ENCODE data around the gene MCAM. TPM values are rescaled to one million over a fixed set of nuclear protein-coding genes. Genes with fewer than 3 reads are reported as not detected.

The MCAM gene
- total and polyA plus RNA-seq, 4 donors: 51.9 to 174 (median 124) TPM

GRCh38 chr11:119293461-119293860, 23.5 kb downstream of the MCAM start:
- no peak for TF ChIP-seq CTCF (IDR thresholded peaks at IDR 0.05; ENCODE audit: control extremely low read depth, extremely low read depth)
- H3K4me3 ChIP-seq: no peak overlapping the region
- H3K9me3 ChIP-seq (ENCODE audit: control insufficient read depth in 4 of 4, insufficient read depth in 3 of 4, low read length in 3 of 4): peaks cover 0 to 5% (median 0%) of the 10 kb centered on the region in 4 donors
- H3K9ac ChIP-seq (ENCODE audit: insufficient read depth in 1 of 2, low read length in 2 of 2): no peak overlapping the region
- no peak for DNase-seq
- no peak for ATAC-seq (ENCODE audit: insufficient read depth, low FRiP score)
- H3K36me3 ChIP-seq (ENCODE audit: control insufficient read depth in 4 of 4, insufficient read depth in 4 of 4, low read length in 4 of 4): peaks cover 4 to 22% (median 15%) of the 10 kb centered on the region in 4 donors
- WGBS, 2 donors: 95 to 96% methylated on average over 3 of the region's 3 CpGs
- H3K4me1 ChIP-seq (ENCODE audit: control insufficient read depth in 5 of 5, insufficient read depth in 5 of 5, low read length in 5 of 5): peaks cover 0 to 3% (median 0%) of the 10 kb centered on the region in 5 donors
- H3K27me3 ChIP-seq (ENCODE audit: control insufficient read depth in 3 of 3, insufficient read depth in 3 of 3, low read length in 2 of 3): no peaks in the 10 kb centered on the region
- H3K27ac ChIP-seq (ENCODE audit: low read depth in 1 of 2, low read length in 1 of 2): no peak overlapping the region

GRCh38 chr11:119290894-119291497, 25.9 kb downstream of the MCAM start:
- ATAC-seq (ENCODE audit: insufficient read depth, low FRiP score) (no peak), DNase-seq (no peak)
- Histone ChIP-seq H3K4me3 (no peak overlapping the region), H3K27me3 (ENCODE audit: control insufficient read depth in 3 of 3, insufficient read depth in 3 of 3, low read length in 2 of 3) (no peaks in the 10 kb centered on the region), H3K4me1 (ENCODE audit: control insufficient read depth in 5 of 5, insufficient read depth in 5 of 5, low read length in 5 of 5) (no peaks in the 10 kb centered on the region), H3K9ac (ENCODE audit: insufficient read depth in 1 of 2, low read length in 2 of 2) (no peak overlapping the region), H3K27ac (ENCODE audit: low read depth in 1 of 2, low read length in 1 of 2) (no peak overlapping the region), H3K36me3 (ENCODE audit: control insufficient read depth in 4 of 4, insufficient read depth in 4 of 4, low read length in 4 of 4) (peaks cover 6 to 18% (median 10%) of the 10 kb centered on the region in 4 donors), H3K9me3 (ENCODE audit: control insufficient read depth in 4 of 4, insufficient read depth in 3 of 4, low read length in 3 of 4) (peaks cover 0 to 5% (median 0%) of the 10 kb centered on the region in 4 donors)
- no peak for TF ChIP-seq CTCF (IDR thresholded peaks at IDR 0.05; ENCODE audit: control extremely low read depth, extremely low read depth)
- 98% methylated on average over 10 of the region's 10 CpGs for WGBS, 2 donors

GRCh38 chr11:119288219-119288618, 28.7 kb downstream of the MCAM start:
- no peaks in the 10 kb centered on the region for H3K4me1 ChIP-seq (ENCODE audit: control insufficient read depth in 5 of 5, insufficient read depth in 5 of 5, low read length in 5 of 5)
- H3K36me3 ChIP-seq (ENCODE audit: control insufficient read depth in 4 of 4, insufficient read depth in 4 of 4, low read length in 4 of 4): peaks cover 9 to 21% (median 16%) of the 10 kb centered on the region in 4 donors
- no peak overlapping the region for H3K4me3 ChIP-seq
- H3K9me3 ChIP-seq (ENCODE audit: control insufficient read depth in 4 of 4, insufficient read depth in 3 of 4, low read length in 3 of 4): peaks cover 0 to 5% (median 0%) of the 10 kb centered on the region in 4 donors
- H3K9ac ChIP-seq (ENCODE audit: insufficient read depth in 1 of 2, low read length in 2 of 2): no peak overlapping the region
- TF ChIP-seq CTCF (IDR thresholded peaks at IDR 0.05; ENCODE audit: control extremely low read depth, extremely low read depth): no peak
- H3K27me3 ChIP-seq (ENCODE audit: control insufficient read depth in 3 of 3, insufficient read depth in 3 of 3, low read length in 2 of 3): no peaks in the 10 kb centered on the region
- ATAC-seq (ENCODE audit: insufficient read depth, low FRiP score): no peak
- DNase-seq: no peak
- H3K27ac ChIP-seq (ENCODE audit: low read depth in 1 of 2, low read length in 1 of 2): no peak overlapping the region
- 87% methylated on average over 3 of the region's 3 CpGs for WGBS, 2 donors

- no peak for ATAC-seq (ENCODE audit: insufficient read depth, low FRiP score)
- peaks cover 4 to 14% (median 11%) of the 10 kb centered on the region in 4 donors for H3K36me3 ChIP-seq (ENCODE audit: control insufficient read depth in 4 of 4, insufficient read depth in 4 of 4, low read length in 4 of 4)
- TF ChIP-seq CTCF (IDR thresholded peaks at IDR 0.05; ENCODE audit: control extremely low read depth, extremely low read depth): no peak
Measured at GRCh38 chr11:119285431-119285830, 31.5 kb downstream of the MCAM start.

More at GRCh38 chr11:119285431-119285830, 31.5 kb downstream of the MCAM start:
- Histone ChIP-seq H3K27me3 (ENCODE audit: control insufficient read depth in 3 of 3, insufficient read depth in 3 of 3, low read length in 2 of 3) (no peaks in the 10 kb centered on the region), H3K9me3 (ENCODE audit: control insufficient read depth in 4 of 4, insufficient read depth in 3 of 4, low read length in 3 of 4) (no peaks in the 10 kb centered on the region), H3K4me1 (ENCODE audit: control insufficient read depth in 5 of 5, insufficient read depth in 5 of 5, low read length in 5 of 5) (peaks cover 0 to 4% (median 0%) of the 10 kb centered on the region in 5 donors), H3K27ac (ENCODE audit: low read depth in 1 of 2, low read length in 1 of 2) (no peak overlapping the region), H3K9ac (ENCODE audit: insufficient read depth in 1 of 2, low read length in 2 of 2) (no peak overlapping the region), H3K4me3 (no peak overlapping the region)
- DNase-seq: no peak
- 96 to 97% methylated on average over 9 of the region's 9 CpGs for WGBS, 2 donors
